ENCODE measurements around the gene CDH12. TPM values are rescaled to one million over a fixed set of nuclear protein-coding genes. Genes with fewer than 3 reads are reported as not detected.

Gene CDH12
- total and polyA plus RNA-seq, 7 donors = not detected

DNA sequence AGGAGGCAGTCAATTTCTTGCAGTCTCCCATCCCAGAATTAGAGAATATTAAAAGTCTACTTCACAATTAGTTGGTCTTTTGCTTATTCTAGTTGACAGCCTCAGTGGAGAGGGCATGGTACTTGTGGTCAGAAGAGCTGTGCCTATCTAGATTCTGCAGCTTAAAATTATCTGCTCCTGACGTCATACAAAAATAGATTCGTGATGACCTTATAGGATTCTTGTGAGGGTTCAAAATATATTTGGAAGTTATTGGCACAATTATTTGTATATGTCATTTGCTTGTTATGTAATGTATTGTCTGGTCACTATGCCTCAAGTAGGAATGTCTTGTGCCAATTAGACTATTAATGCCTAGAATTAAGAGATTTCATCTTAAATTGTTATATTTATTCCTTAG lies 142.5 kb downstream of the CDH12 start:
- WGBS, 3 donors = 41 to 78% (median 76%) methylated on average over 2 of the region's 2 CpGs
- DNase-seq (no peak), ATAC-seq (no peak)

DNA sequence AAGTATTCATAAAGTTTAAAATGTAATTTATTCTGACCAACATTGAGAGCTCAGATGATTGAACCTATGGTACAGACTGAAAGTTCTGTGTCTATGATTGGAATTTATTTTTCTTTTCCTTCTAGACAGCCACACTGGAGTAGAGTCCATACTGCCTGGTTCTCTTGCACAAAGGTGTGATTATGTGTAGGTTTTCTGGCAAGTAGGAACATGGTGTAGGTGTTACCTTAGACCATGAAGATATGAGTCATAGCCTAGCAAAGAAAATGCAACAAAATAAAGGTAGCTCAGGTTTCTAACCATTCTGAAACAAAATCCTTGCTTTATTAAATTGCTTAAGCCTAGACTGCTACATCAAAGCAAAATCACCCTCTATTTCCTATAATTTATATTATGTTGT lies 143.4 kb downstream of the CDH12 start:
- ATAC-seq = no peak
- Histone ChIP-seq H3K36me3 (ENCODE audit: insufficient read depth in 1 of 2, low read depth in 1 of 2) (no peaks in the 10 kb centered on the region), H3K27me3 (ENCODE audit: insufficient read depth in 3 of 3, low read length in 2 of 3) (no peaks in the 10 kb centered on the region), H3K4me1 (no peaks in the 10 kb centered on the region), H3K4me3 (no peak overlapping the region), H3K27ac (no peak overlapping the region), H3K9me3 (no peaks in the 10 kb centered on the region)
- intact Hi-C loops (cut with DNase I) = no loop called here
- DNase-seq = no peak
- TF ChIP-seq, protein P1, sequence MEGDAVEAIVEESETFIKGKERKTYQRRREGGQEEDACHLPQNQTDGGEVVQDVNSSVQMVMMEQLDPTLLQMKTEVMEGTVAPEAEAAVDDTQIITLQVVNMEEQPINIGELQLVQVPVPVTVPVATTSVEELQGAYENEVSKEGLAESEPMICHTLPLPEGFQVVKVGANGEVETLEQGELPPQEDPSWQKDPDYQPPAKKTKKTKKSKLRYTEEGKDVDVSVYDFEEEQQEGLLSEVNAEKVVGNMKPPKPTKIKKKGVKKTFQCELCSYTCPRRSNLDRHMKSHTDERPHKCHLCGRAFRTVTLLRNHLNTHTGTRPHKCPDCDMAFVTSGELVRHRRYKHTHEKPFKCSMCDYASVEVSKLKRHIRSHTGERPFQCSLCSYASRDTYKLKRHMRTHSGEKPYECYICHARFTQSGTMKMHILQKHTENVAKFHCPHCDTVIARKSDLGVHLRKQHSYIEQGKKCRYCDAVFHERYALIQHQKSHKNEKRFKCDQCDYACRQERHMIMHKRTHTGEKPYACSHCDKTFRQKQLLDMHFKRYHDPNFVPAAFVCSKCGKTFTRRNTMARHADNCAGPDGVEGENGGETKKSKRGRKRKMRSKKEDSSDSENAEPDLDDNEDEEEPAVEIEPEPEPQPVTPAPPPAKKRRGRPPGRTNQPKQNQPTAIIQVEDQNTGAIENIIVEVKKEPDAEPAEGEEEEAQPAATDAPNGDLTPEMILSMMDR (IDR thresholded peaks at IDR 0.05) = no peak

More for the DNA sequence above, 142.5 kb downstream of the CDH12 start:
- H3K4me3 ChIP-seq = no peak overlapping the region
- H3K27me3 ChIP-seq (ENCODE audit: insufficient read depth in 3 of 3, low read length in 2 of 3) = no peaks in the 10 kb centered on the region
- TF ChIP-seq, protein P1 (IDR thresholded peaks at IDR 0.05) = no peak
- no peak overlapping the region for H3K27ac ChIP-seq
- H3K36me3 ChIP-seq (ENCODE audit: insufficient read depth in 1 of 2, low read depth in 1 of 2) = no peaks in the 10 kb centered on the region
- intact Hi-C loops (cut with DNase I) = no loop called here
- no peaks in the 10 kb centered on the region for H3K9me3 ChIP-seq
- no peaks in the 10 kb centered on the region for H3K4me1 ChIP-seq

DNA sequence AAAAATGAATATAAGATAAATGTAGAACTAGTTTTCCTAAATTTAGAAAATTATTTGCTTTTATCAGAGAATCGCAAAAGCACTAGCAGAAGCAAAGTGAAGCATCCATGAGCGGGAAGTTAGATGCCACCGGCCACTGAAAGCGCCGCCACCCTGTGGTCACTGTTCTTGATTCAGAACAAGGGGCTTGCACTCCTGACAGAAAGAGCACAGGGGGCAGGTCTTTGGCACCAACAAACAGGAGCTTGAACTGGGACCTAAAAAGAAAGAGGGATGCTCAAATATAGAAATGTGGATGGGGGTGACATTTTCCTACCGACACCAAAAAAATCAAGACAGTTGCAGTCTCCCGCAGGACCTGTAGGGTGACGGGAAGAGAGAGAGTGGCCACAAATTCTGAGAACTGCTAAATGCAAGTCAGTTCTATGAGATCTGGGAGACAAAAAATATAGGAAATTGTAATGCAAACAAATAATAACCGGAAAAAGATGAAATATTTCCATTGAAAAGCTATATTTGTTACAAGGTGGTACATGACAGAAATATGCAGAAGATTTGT lies 144.3 kb downstream of the CDH12 start:
- DNase-seq (no peak), ATAC-seq (no peak)
- 80 to 87% (median 84%) methylated on average over 9 of the region's 9 CpGs for WGBS, 3 donors
- TF ChIP-seq, protein P1 (IDR thresholded peaks at IDR 0.05) = no peak
- no peak overlapping the region for H3K4me3 ChIP-seq
- no peaks in the 10 kb centered on the region for H3K4me1 ChIP-seq
- intact Hi-C loops (cut with DNase I) = no loop called here
- H3K36me3 ChIP-seq (ENCODE audit: insufficient read depth in 1 of 2, low read depth in 1 of 2) = no peaks in the 10 kb centered on the region
- H3K27me3 ChIP-seq (ENCODE audit: insufficient read depth in 3 of 3, low read length in 2 of 3) = no peaks in the 10 kb centered on the region
- no peaks in the 10 kb centered on the region for H3K9me3 ChIP-seq
- H3K27ac ChIP-seq = no peak overlapping the region

DNA sequence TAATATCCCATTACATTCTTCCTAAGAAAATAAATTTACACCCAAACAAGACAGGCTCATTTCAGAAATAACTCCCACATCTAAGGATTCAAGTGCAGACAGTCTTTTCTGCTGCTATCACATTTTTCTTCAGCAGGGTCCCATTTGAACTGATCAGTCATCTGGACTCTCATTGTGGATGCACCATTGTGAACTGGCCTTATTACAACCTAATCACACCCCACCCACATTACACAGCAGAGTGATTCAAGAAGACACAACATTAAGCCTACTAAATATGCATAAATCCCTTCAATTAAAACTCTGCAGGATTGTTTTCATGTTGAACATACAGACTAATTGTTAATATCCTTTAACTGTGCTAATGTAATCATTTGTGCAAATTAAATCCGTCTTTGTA lies 146.2 kb downstream of the CDH12 start:
- ATAC-seq (no peak), DNase-seq (no peak)
- H3K4me3 ChIP-seq = no peak overlapping the region
- TF ChIP-seq, protein P1 (IDR thresholded peaks at IDR 0.05) = no peak
- WGBS, 3 donors = 76 to 89% (median 87%) methylated on average over 1 of the region's 1 CpG
- H3K27me3 ChIP-seq (ENCODE audit: insufficient read depth in 3 of 3, low read length in 2 of 3) = no peaks in the 10 kb centered on the region
- intact Hi-C loops (cut with DNase I) = no loop called here
- H3K4me1 ChIP-seq = no peaks in the 10 kb centered on the region
- H3K9me3 ChIP-seq = no peaks in the 10 kb centered on the region
- no peak overlapping the region for H3K27ac ChIP-seq
- H3K36me3 ChIP-seq (ENCODE audit: insufficient read depth in 1 of 2, low read depth in 1 of 2) = no peaks in the 10 kb centered on the region

DNA sequence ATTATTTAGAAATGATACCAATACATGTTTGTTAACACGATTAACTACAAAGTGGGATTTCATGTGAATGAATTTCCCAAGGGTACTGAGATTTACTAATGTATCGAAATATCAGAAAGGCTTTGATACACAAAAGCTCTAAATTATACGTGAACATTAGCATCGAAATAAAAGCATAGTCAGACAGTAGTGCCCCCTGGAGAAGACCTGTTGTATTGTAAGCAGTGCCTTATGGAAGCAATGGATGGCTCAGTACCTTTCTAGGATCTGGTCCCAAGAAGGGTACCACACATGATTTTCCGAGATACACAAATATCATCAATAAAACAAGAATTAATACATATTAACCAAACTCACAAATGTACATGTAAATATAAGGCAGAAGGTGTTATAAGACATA lies 153.8 kb downstream of the CDH12 start:
- TF ChIP-seq, protein P1 (IDR thresholded peaks at IDR 0.05) = no peak
- WGBS, 3 donors = 70 to 87% (median 84%) methylated on average over 5 of the region's 5 CpGs
- intact Hi-C loops (cut with DNase I) = no loop called here

More for the DNA sequence above, 153.8 kb downstream of the CDH12 start:
- Histone ChIP-seq H3K27ac (no peak overlapping the region), H3K27me3 (ENCODE audit: insufficient read depth in 3 of 3, low read length in 2 of 3) (no peaks in the 10 kb centered on the region), H3K36me3 (ENCODE audit: insufficient read depth in 1 of 2, low read depth in 1 of 2) (no peaks in the 10 kb centered on the region), H3K4me3 (no peak overlapping the region), H3K9me3 (no peaks in the 10 kb centered on the region), H3K4me1 (no peaks in the 10 kb centered on the region)
- ATAC-seq = no peak
- DNase-seq = no peak

Measured in psoas muscle (tissue), 8 donors.